Fibroblast of skin of scalp (primary cell): ENCODE data around the gene GPR21.

Source experiments
- DNase-seq: peaks from one replicate; pipeline ENCODE4 v3.0.0-alpha.2; 2013

Gene GPR21

DNA sequence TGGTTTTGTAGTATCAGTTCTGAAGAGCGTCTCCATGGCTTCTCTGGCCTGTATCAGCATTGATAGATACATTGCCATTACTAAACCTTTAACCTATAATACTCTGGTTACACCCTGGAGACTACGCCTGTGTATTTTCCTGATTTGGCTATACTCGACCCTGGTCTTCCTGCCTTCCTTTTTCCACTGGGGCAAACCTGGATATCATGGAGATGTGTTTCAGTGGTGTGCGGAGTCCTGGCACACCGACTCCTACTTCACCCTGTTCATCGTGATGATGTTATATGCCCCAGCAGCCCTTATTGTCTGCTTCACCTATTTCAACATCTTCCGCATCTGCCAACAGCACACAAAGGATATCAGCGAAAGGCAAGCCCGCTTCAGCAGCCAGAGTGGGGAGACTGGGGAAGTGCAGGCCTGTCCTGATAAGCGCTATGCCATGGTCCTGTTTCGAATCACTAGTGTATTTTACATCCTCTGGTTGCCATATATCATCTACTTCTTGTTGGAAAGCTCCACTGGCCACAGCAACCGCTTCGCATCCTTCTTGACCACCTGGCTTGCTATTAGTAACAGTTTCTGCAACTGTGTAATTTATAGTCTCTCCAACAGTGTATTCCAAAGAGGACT, 1.5 kb downstream of the GPR21 start:
- DNase-seq, result no peak

- no peak for DNase-seq
Measured at GRCh38 chr9:123035791-123036190, 2.3 kb downstream of the GPR21 start.

GRCh38 chr9:123036893-123037545, 3.6 kb downstream of the GPR21 start:
- DNase-seq, result no peak

DNA sequence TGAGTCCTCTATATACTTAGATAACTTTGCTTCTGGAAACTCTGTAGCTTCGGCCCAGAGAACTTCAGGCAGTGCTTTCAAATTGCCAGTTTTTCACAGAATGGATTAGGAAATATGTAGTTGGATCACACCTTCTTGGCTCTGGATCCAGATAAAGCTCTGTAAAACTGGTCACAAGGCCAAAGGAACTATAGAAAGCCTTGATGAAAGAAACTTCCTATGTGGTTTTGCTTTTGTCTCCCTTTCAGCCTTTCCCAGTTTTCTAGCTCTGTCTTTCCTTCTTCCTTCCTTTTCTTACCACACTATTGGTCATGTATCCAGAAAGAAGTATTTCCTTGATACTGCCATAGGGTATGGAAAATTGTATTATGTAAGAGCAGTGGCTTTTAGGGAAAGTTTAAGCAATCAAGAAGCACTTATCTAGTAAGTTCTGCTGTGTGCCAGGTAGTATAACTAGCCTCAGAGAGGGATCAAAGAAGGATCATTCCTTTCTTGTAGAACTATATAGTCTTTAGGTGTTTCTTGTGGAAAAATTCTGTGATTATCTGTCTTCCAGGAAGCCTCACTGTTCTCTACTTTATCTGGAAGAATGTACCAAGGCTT, 6.3 kb downstream of the GPR21 start:
- DNase-seq, result no peak

- DNase-seq, result no peak
Measured at GRCh38 chr9:123040801-123041200, 7.3 kb downstream of the GPR21 start.

- no peak for DNase-seq
Measured at GRCh38 chr9:123041489-123041888, 8.0 kb downstream of the GPR21 start.

- DNase-seq, result peak; percentile 49
Measured at GRCh38 chr9:123043081-123043939, 9.8 kb downstream of the GPR21 start.

- peak; percentile 99 for DNase-seq
Measured at GRCh38 chr9:123044586-123044985, 11.1 kb downstream of the GPR21 start.

DNA sequence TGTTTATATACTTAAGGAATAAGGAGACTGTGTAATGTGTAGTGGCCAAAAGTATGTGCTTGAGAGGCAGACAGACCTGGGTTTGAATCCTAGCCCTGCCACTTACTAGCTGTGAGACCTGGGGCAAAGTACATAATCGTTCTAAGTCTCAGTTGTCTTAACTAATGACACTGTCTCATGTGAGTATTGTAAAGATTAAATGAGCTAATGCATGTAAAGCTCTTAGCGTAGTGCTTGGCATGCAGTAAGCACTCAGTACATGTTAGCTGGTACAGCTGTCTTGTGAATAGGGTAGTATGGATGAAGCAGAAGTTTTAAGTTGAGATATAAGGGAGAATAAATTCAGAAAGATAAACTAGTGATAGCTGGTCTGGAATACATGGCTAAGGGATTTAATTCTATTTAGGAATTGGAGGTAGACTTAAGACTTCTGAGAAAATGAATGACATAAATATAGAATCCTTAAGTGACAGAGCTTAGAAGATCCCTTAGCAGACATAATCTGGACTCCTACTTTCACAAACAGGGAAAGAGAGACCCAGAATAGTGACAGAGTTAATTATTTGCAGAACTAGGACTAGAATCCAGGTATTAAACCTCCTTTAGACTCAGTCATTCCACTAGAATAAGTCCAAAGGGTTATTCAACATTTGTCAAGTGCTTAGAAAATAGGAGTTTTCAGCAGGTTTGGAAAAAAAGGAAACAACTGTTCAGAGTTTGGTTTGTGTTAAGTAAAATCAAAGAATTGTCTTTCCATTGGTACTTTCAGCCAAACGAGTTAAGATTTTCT, 13.1 kb downstream of the GPR21 start:
- no peak for DNase-seq

GRCh38 chr9:123048748-123049147, 15.3 kb downstream of the GPR21 start:
- peak; percentile 92 for DNase-seq

DNA sequence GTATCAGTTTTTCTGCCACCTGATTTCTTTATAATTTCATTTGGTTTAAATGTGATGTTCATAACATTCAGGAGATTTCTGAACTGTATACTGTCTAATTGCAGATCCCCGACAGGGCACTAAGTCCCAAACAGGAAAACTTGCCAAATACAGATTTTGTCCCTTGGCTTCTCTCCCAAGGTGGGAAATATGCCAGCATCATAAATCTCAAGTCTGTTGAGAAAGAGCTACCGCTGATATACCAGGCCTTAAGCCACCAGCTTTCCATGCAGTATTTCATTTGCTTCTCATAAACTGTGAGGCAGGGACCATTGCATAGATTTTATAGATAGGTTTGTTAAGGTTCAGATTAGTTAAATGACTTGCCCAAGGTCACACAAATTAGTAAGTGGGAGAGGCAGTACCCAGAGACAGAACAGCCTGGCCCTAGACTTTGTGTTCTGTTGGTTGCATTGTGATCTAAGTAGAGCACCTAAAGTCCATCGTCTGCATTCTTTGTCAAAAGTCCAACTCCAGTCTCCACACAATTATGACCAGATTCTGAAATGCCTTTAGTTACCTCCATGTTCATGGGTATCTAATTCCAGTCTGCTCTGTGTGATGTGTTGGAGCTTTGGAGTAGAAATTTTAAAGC, 16.2 kb downstream of the GPR21 start:
- DNase-seq, result peak; percentile 84

GRCh38 chr9:123053046-123053445, 19.6 kb downstream of the GPR21 start:
- no peak for DNase-seq

DNA sequence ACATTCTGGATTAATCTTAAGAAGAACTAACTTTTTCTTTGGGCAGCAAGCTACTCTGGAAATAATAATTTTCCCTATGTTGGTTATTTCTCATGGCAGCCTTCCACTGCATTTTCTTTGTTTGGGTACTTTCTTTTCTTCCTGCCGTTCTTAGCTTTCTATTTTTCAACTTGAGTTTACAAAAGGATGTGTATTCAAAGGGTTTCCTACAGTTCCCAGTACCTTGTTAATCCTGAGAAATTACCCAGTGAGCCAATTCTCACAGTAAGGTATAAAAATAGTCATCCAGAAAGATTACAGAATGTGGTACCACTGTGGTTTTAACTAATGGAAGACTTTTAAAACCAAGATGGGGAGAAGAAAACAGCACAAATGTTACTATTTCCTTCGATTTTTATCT, 20.2 kb downstream of the GPR21 start:
- no peak for DNase-seq

DNA sequence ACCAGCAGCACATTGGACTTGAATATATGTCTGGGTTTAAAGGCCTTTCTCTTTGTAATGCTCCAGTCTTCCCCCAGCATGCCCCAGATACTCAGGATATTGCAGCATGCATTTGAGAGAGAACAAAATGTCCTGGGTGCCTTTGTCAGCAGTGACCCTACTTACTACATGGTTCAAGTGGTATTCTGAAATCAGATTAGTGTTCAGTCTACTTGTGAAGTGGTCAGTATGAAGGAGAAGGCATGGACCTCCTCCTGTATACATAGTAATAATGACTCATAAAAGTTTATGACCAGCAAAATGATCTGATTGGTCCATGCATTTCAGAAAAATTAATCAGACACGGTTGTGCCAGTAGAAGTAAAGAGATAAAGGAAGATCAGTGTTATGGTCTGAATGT, 25.4 kb downstream of the GPR21 start:
- no peak for DNase-seq

DNA sequence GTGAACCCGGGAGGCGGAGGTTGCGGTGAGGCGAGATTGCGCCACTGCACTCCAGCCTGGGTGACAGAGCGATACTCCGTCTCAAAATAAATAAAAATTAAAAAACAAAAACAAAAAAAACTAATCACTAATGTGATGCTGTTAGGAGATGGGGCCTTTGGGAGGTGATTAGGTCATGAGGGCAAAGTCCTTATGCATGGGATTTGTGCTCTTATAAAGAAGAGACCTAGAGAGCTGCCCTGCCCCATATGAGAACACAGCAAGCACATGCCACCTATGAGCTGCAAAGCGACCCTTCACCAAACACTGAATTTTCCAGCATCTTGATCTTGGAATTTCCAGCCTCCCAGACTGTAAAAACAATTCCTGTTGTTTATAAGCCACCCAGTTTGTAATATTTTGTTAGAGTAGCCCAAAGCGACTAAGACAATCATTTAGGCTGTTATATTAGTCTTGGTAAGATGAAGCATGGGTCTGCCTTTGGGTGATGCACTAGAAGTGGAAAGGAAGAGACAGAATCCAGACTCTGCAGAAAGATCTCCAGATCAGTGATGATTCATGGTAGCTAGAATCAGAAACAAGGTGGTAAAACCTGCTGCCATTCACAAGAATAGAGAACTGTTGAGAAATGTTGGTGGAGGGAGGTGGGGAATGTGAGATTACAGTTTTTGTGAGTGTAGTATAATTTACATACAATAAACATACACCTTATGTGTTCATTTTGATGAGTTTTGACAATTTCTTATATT, 26.2 kb downstream of the GPR21 start:
- DNase-seq, result no peak

GRCh38 chr9:123061216-123061615, 27.7 kb downstream of the GPR21 start:
- no peak for DNase-seq

GRCh38 chr9:123062351-123063176, 29.1 kb downstream of the GPR21 start:
- DNase-seq, result peak; percentile 80

- peak; percentile 93 for DNase-seq
Measured at GRCh38 chr9:123063177-123063598, 29.7 kb downstream of the GPR21 start.

DNA sequence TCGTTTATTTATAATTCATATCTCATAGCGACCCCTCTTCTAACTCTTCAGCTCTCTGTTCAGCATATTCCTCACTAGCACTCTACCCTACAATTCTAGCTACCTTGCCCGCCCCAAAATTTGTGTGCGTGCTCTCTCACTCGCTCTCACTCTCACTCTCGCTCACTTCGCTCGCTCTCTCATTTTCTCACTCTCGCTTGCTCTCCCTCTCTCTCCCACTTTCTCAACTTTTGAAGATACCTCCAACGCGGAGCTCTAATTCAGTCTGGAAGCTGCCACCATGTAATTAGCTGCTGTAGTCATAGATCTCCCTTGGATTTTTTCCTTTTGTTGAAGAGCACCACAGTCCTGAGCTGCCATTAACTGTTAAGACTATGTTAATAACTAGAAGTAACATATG, 30.4 kb downstream of the GPR21 start:
- DNase-seq, result no peak

DNA sequence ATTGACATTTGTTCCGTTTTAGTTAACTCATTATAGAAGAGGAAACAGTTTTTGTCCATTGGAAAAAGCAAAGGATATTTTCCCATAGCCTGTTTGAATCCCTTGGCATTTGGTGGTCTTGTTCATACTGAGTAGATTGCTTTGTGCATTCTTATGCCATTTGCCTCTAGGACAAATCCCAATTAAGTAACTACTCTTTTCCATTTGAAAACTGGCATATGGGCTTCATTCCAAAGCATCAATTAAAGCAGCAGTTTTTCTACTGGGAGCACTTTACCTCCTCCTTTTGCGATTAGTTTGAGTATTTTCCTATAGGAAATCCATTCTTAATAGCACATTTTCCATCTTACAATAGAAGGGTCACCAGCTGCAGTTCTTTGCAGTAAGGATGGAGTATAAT, 31.2 kb downstream of the GPR21 start:
- peak; percentile 51 for DNase-seq
